A549 (cell line): ENCODE data around the gene SORCS3. TPM values are rescaled to one million over a fixed set of nuclear protein-coding genes. Genes with fewer than 3 reads are reported as not detected.

Experiments
- ATAC-seq, 2 experiments: fragments of 200-7000 bp in 1 of 2; fragments of >200 bp in 1 of 2; cut with Nextera tagmentation in 1 of 2; cut with Tn5 transposase in 1 of 2; 3 replicates each; pipeline versions ENCODE4 v1.8.0 to v1.9.1; 2018 to 2020; ENCODE audit warnings: mild to moderate bottlenecking in 1 of 2, moderate library complexity in 1 of 2
- CTCF ChIA-PET: fragments of 300-600 bp; sonication (Branson Sonifier 250); formaldehyde crosslinking; extraction: SDS; loops from one replicate; lab custom pipeline; 2021; ENCODE audit warnings: antibody characterized with exemption, inconsistent platforms; lab: Yijun Ruan, JAX
- POLR2A ChIA-PET: fragments of 350-600 bp; formaldehyde crosslinking; extraction: SDS; loops from one replicate; lab custom pipeline; 2021; ENCODE audit warnings: antibody characterized with exemption, inconsistent platforms; lab: Yijun Ruan, JAX
- DNase-seq, 2 experiments: peaks; one replicate each; pipeline versions ENCODE4 v3.0.0 to v3.0.0-alpha.2; 2011 to 2016; ENCODE audit warnings: low read depth in 1 of 2, low spot score in 1 of 2
- FAIRE-seq: peaks from 2 replicates; lab custom pipeline; 2011; peaks lifted over from hg19 to GRCh38; lab: Jason Lieb, UNC
- H3K27ac ChIP-seq, 2 experiments: fragments of >200 bp; sonication (Bioruptor Twin); formaldehyde crosslinking; 3 replicates each; pipeline ENCODE4 v1.5.1; 2016 to 2017
- H3K4me1 ChIP-seq: fragments of >200 bp; sonication (Bioruptor Twin); formaldehyde crosslinking; 3 replicates; pipeline ENCODE4 v1.6.1; 2016
- H3K4me2 ChIP-seq: fragments of >200 bp; sonication (Bioruptor Twin); formaldehyde crosslinking; 3 replicates; pipeline ENCODE4 v1.6.1; 2016
- H3K4me3 ChIP-seq: fragments of >200 bp; sonication (Bioruptor Twin); formaldehyde crosslinking; 3 replicates; pipeline ENCODE4 v1.5.1; 2016
- H3K9me3 ChIP-seq: fragments of >200 bp; sonication (Bioruptor Twin); formaldehyde crosslinking; 3 replicates; pipeline ENCODE4 v1.6.1; 2016
- ATOH8 ChIP-seq: fragments of 250-450 bp; sonication (Bioruptor Pico); IDR thresholded peaks from 2 replicates; pipeline ENCODE4 v1.5.0; 2020; ENCODE audit warnings: low read depth, mild to moderate bottlenecking, moderate library complexity
- BCL3 ChIP-seq: fragments of >200 bp; sonication (Bioruptor Twin); formaldehyde crosslinking; IDR thresholded peaks from 3 replicates; pipeline ENCODE4 v1.6.1; 2016
- CHD2 ChIP-seq: fragments of 150-350 bp; IDR thresholded peaks from 2 replicates; pipeline ENCODE4 v1.6.1; 2014; ENCODE audit warnings: low read length; ENCODE audit not compliant: partially characterized antibody
- E2F6 ChIP-seq: IDR thresholded peaks from 2 replicates; pipeline ENCODE4 v1.6.1; 2012; ENCODE audit warnings: low read depth, borderline replicate concordance
- EHF ChIP-seq: fragments of 250-450 bp; sonication (Bioruptor Pico); IDR thresholded peaks from 2 replicates; pipeline ENCODE4 v1.5.0; 2020; ENCODE audit warnings: mild to moderate bottlenecking
- EHMT2 ChIP-seq: fragments of 200-600 bp; sonication (generic); IDR thresholded peaks from 2 replicates; pipeline ENCODE4 v1.6.1; 2016; ENCODE audit warnings: antibody characterized with exemption, low read depth, mild to moderate bottlenecking, moderate library complexity
- ELK1 ChIP-seq: fragments of 150-350 bp; IDR thresholded peaks from 2 replicates; pipeline ENCODE4 v1.6.1; 2014; ENCODE audit warnings: low read depth, mild to moderate bottlenecking, low read length
- HOXA7 ChIP-seq: fragments of 250-450 bp; sonication (Bioruptor Pico); IDR thresholded peaks from 2 replicates; pipeline ENCODE4 v1.5.0; 2020; ENCODE audit warnings: mild to moderate bottlenecking, moderate library complexity
- HOXB13 ChIP-seq: fragments of 250-450 bp; sonication (Bioruptor Pico); IDR thresholded peaks from 2 replicates; pipeline ENCODE4 v1.5.0; 2020; ENCODE audit warnings: low read depth, mild to moderate bottlenecking, moderate library complexity
- JUN ChIP-seq, 2 experiments: fragments of >200 bp; sonication (Bioruptor Twin); formaldehyde crosslinking; IDR thresholded peaks; 2 replicates in 1 of 2; 3 replicates in 1 of 2; pipeline ENCODE4 v1.6.1; 2016 to 2017
- MAFK ChIP-seq: fragments of 450-650 bp; IDR thresholded peaks from 2 replicates; pipeline ENCODE4 v1.6.1; 2014; ENCODE audit not compliant: partially characterized antibody
- MAX ChIP-seq: IDR thresholded peaks from 2 replicates; pipeline ENCODE4 v1.6.1; 2012
- MYC ChIP-seq: IDR thresholded peaks from 2 replicates; pipeline ENCODE4 v1.6.1; 2012; ENCODE audit warnings: mild to moderate bottlenecking, inconsistent platforms, low read length, improper control_type of control experiment, borderline replicate concordance
- NFE2L2 ChIP-seq: fragments of 150-350 bp; conservative IDR thresholded peaks from 2 replicates; pipeline ENCODE4 v1.6.1; 2014; ENCODE audit warnings: low read length
- PBX3 ChIP-seq: IDR thresholded peaks from 2 replicates; pipeline ENCODE4 v1.6.1; 2012
- POLR2A ChIP-seq: IDR thresholded peaks from 2 replicates; pipeline ENCODE4 v1.6.1; 2012; ENCODE audit warnings: mild to moderate bottlenecking, low read length
- POLR2AphosphoS2 ChIP-seq: conservative IDR thresholded peaks from 2 replicates; pipeline ENCODE4 v1.6.1; 2012; ENCODE audit warnings: low read length, improper control_type of control experiment, inconsistent platforms
- RCOR1 ChIP-seq: fragments of 150-350 bp; IDR thresholded peaks from 2 replicates; pipeline ENCODE4 v1.6.1; 2014; ENCODE audit warnings: antibody characterized with exemption, low read length, low read depth
- REST ChIP-seq: fragments of 200-600 bp; sonication (generic); IDR thresholded peaks from 2 replicates; pipeline ENCODE4 v1.6.1; 2016; ENCODE audit warnings: antibody characterized with exemption, mild to moderate bottlenecking, moderate library complexity
- RFX5 ChIP-seq: fragments of 450-650 bp; IDR thresholded peaks from 2 replicates; pipeline ENCODE4 v1.7.1; 2014; ENCODE audit warnings: antibody characterized with exemption, mild to moderate bottlenecking, moderate library complexity
- RNF2 ChIP-seq: fragments of 200-600 bp; sonication (generic); IDR thresholded peaks from 2 replicates; pipeline ENCODE4 v1.6.1; 2016; ENCODE audit warnings: low read depth, mild to moderate bottlenecking, antibody characterized with exemption, moderate library complexity, borderline replicate concordance
- SREBF2 ChIP-seq: fragments of 450-650 bp; IDR thresholded peaks from 2 replicates; pipeline ENCODE4 v1.6.1; 2014; ENCODE audit warnings: mild to moderate bottlenecking, moderate library complexity
- TP53 ChIP-seq: fragments of 250-450 bp; sonication (Bioruptor Pico); IDR thresholded peaks from 2 replicates; pipeline ENCODE4 v1.5.0; 2021; ENCODE audit warnings: mild to moderate bottlenecking, moderate library complexity
- USF2 ChIP-seq: fragments of 450-650 bp; IDR thresholded peaks from 2 replicates; pipeline ENCODE4 v1.6.1; 2014; ENCODE audit warnings: antibody characterized with exemption
- ZFP36 ChIP-seq: fragments of 450-650 bp; IDR thresholded peaks from 2 replicates; pipeline ENCODE4 v1.6.1; 2014; ENCODE audit warnings: borderline replicate concordance; ENCODE audit not compliant: partially characterized antibody
- ZNF302 ChIP-seq: fragments of 250-450 bp; sonication (Bioruptor Pico); IDR thresholded peaks from 2 replicates; pipeline ENCODE4 v1.9.0; 2021; ENCODE audit warnings: inconsistent platforms, mild to moderate bottlenecking, moderate library complexity
- ZSCAN20 ChIP-seq: fragments of 250-450 bp; sonication (Bioruptor Pico); IDR thresholded peaks from 2 replicates; pipeline ENCODE4 v1.8.0; 2022; ENCODE audit warnings: mild to moderate bottlenecking, moderate library complexity
- WGBS: methylation state at CpG from one replicate; pipeline ENCODE4 v1.1.6; 2017; ENCODE audit errors: missing lambda C conversion rate; 5-methylcytosine and 5-hydroxymethylcytosine counted together
- polyA plus RNA-seq, 4 experiments: library from polyadenylated mRNA; depleted of rRNA in 3 of 4; stranded (reverse); fragments of >200 nt; fragmentation: RNase III in 1 of 4; extraction: RNeasy Plus Mini Kit Qiagen cat#74134 plus additional on column Dnase treatment in 1 of 4; gene quantifications; 2 replicates in 3 of 4; 3 replicates in 1 of 4; pipeline ENCODE4 v1.2.3, GENCODE V29; 2011 to 2017

Gene SORCS3
- polyA plus RNA-seq, 2 of the 4 experiments (the other 2 are of a cell fraction), result not detected

GRCh38 chr10:105170521-105170920 lies 529.4 kb downstream of the SORCS3 start (continued):
- TF ChIP-seq REST (no peak), POLR2A (no peak), MAFK (no peak), NFE2L2 (no peak), MYC (no peak), MAX (no peak)

- no peak for TF ChIP-seq HOXA7 (CRISPR knock-in tag)
- TF ChIP-seq ZNF302, result no peak
- no peak for TF ChIP-seq POLR2AphosphoS2
- no peak for TF ChIP-seq E2F6
- no peak for TF ChIP-seq ZFP36
- TF ChIP-seq, all 56 proteins: peak for 0
- no peak for DNase-seq
- no peak for ATAC-seq
- CTCF ChIA-PET, result no interaction called here
- Histone ChIP-seq H3K4me3 (no peak overlapping the region), H3K4me1 (no peaks in the 10 kb centered on the region), H3K4me2 (no peak overlapping the region), H3K9me3 (no peaks in the 10 kb centered on the region), H3K27ac (no peak overlapping the region)
- POLR2A ChIA-PET, result no interaction called here
- 18% methylated on average over 3 of the region's 3 CpGs for WGBS
- no peak for FAIRE-seq
Observed at GRCh38 chr10:105171945-105172344, 530.9 kb downstream of the SORCS3 start.

- Histone ChIP-seq H3K4me1 (no peaks in the 10 kb centered on the region), H3K9me3 (no peaks in the 10 kb centered on the region)
- CTCF ChIA-PET, result no interaction called here
- POLR2A ChIA-PET, result no interaction called here
- TF ChIP-seq ZFP36 (no peak), RFX5 (no peak), HOXB13 (CRISPR knock-in tag) (no peak), RCOR1 (no peak), TP53 (CRISPR knock-in tag) (no peak), PBX3 (no peak), ELK1 (no peak), EHF (CRISPR knock-in tag) (no peak), E2F6 (no peak), ZSCAN20 (CRISPR knock-in tag) (no peak), SREBF2 (no peak), USF2 (no peak), JUN (IDR thresholded peaks at IDR 0.05) (no peak), RNF2 (no peak), CHD2 (no peak), ATOH8 (no peak), BCL3 (no peak), EHMT2 (no peak)
- TF ChIP-seq, all 56 proteins: peak for 0
- FAIRE-seq (no peak), ATAC-seq (no peak), DNase-seq (no peak)
- H3K4me3 ChIP-seq, result no peak overlapping the region
- H3K4me2 ChIP-seq, result no peak overlapping the region
- H3K27ac ChIP-seq, result no peak overlapping the region
Observed at GRCh38 chr10:105181626-105182025, 540.5 kb downstream of the SORCS3 start.
